Suprapubic skin (tissue), 4 donors: ENCODE measurements around the gene IL36RN. TPM values are rescaled to one million over a fixed set of nuclear protein-coding genes. Genes with fewer than 3 reads are reported as not detected.

Experiments used
- DNase-seq, 2 donors: peaks; one replicate each; pipeline ENCODE4 v3.0.0-alpha.2; 2019; ENCODE audit warnings: low spot score in 2 of 2
- H3K27ac ChIP-seq: fragments of 200-600 bp; sonication (generic); one replicate; pipeline ENCODE4 v1.5.1; 2019
- H3K27me3 ChIP-seq: fragments of 200-600 bp; sonication (generic); one replicate; pipeline ENCODE4 v1.5.1; 2019
- H3K36me3 ChIP-seq: fragments of 200-600 bp; sonication (generic); one replicate; pipeline ENCODE4 v1.5.1; 2019
- H3K4me1 ChIP-seq: fragments of 200-600 bp; sonication (generic); one replicate; pipeline ENCODE4 v1.5.1; 2019
- H3K4me3 ChIP-seq: fragments of 200-600 bp; sonication (generic); one replicate; pipeline ENCODE4 v1.5.1; 2019; ENCODE audit warnings: mild to moderate bottlenecking
- H3K9me3 ChIP-seq: fragments of 200-600 bp; sonication (generic); one replicate; pipeline ENCODE4 v1.5.1; 2019
- EP300 ChIP-seq: sonication (generic); formaldehyde crosslinking; IDR thresholded peaks from one replicate; pipeline ENCODE4 v1.6.1; 2017; ENCODE audit warnings: antibody characterized with exemption
- POLR2A ChIP-seq, 2 donors: fragments of 450-650 bp; IDR thresholded peaks; one replicate each; pipeline ENCODE4 v1.6.1; 2017; ENCODE audit warnings: antibody characterized with exemption in 2 of 2, mild to moderate bottlenecking in 2 of 2, moderate library complexity in 2 of 2
- POLR2AphosphoS5 ChIP-seq, 3 donors: sonication (generic); formaldehyde crosslinking; IDR thresholded peaks; one replicate each; pipeline ENCODE4 v1.6.1; 2017; ENCODE audit warnings: antibody characterized with exemption in 3 of 3
- WGBS: methylation state at CpG from one replicate; pipeline ENCODE4 v1.1.5; 2018; 5-methylcytosine and 5-hydroxymethylcytosine counted together
- total RNA-seq, 4 donors: library from RNA; depleted of rRNA; stranded (reverse); fragments of >200 nt; gene quantifications; one replicate each; pipeline ENCODE4 v1.1.0, GENCODE V29; 2016
- TF ChIP-seq, protein P1 (sequence below), 2 donors: fragments of 200-600 bp in 1 of 2; fragments of 450-650 bp in 1 of 2; sonication (generic) in 1 of 2; IDR thresholded peaks; one replicate each; pipeline ENCODE4 v1.5.1; 2016 to 2019; ENCODE audit warnings: antibody characterized with exemption in 2 of 2, mild to moderate bottlenecking in 1 of 2, moderate library complexity in 1 of 2

The IL36RN gene
- total RNA-seq, 4 donors from 2014 or later: 7.7 to 73.9 (median 37.1) TPM

DNA sequence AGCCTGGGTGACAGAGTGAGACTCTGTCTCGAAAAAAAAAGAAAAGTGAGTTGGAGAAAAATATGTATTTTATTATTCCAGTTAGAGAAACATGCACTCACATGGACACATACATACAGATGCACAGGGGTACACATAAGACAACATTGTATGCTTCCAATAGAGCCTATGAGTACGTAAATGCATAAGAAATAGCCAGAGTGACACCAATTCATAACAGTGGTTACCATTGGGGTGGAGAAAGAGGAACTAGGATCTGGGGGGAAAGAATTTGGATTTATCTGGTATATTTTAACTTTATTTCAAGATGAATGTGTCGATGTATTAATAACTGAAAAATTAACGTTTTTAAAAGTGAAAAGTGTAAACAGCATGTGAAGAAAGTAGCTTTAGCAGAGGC, 37.7 kb upstream of the IL36RN start:
- WGBS: 66% methylated on average over 4 of the region's 4 CpGs
- DNase-seq: no peak
- TF ChIP-seq, protein P1, sequence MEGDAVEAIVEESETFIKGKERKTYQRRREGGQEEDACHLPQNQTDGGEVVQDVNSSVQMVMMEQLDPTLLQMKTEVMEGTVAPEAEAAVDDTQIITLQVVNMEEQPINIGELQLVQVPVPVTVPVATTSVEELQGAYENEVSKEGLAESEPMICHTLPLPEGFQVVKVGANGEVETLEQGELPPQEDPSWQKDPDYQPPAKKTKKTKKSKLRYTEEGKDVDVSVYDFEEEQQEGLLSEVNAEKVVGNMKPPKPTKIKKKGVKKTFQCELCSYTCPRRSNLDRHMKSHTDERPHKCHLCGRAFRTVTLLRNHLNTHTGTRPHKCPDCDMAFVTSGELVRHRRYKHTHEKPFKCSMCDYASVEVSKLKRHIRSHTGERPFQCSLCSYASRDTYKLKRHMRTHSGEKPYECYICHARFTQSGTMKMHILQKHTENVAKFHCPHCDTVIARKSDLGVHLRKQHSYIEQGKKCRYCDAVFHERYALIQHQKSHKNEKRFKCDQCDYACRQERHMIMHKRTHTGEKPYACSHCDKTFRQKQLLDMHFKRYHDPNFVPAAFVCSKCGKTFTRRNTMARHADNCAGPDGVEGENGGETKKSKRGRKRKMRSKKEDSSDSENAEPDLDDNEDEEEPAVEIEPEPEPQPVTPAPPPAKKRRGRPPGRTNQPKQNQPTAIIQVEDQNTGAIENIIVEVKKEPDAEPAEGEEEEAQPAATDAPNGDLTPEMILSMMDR (IDR thresholded peaks at IDR 0.05): no peak
- no peak for TF ChIP-seq POLR2A (IDR thresholded peaks at IDR 0.05)
- TF ChIP-seq EP300: no peak
- no peak for TF ChIP-seq POLR2AphosphoS5 (IDR thresholded peaks at IDR 0.05)
- H3K27ac ChIP-seq: no peak overlapping the region
- H3K27me3 ChIP-seq: peaks cover 24% of the 10 kb centered on the region
- no peak overlapping the region for H3K4me3 ChIP-seq
- H3K36me3 ChIP-seq: no peaks in the 10 kb centered on the region
- no peaks in the 10 kb centered on the region for H3K4me1 ChIP-seq
- H3K9me3 ChIP-seq: no peaks in the 10 kb centered on the region

DNA sequence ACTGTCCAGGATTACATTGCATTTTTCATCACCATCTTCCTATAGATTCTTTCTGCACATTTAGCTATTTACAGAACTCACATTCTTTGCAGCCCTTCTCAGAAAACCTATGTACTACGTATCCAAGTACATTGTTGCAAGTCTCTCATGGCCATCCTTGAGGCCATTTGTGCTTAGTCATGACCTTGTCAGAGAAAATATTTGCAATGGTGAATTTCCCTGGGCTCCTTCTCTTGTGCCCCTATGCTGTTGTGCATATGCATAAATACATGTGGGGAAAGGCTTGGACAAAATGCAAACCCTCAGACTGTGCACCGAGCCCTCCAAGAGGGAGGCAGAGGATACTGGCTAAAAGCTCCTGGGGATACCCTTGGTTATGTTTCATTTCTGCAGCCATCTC, 34.2 kb upstream of the IL36RN start:
- Histone ChIP-seq H3K27ac (no peak overlapping the region), H3K4me1 (no peaks in the 10 kb centered on the region), H3K9me3 (no peaks in the 10 kb centered on the region), H3K36me3 (no peaks in the 10 kb centered on the region), H3K4me3 (no peak overlapping the region), H3K27me3 (peaks cover 37% of the 10 kb centered on the region)
- no peak for DNase-seq
- TF ChIP-seq EP300 (no peak), POLR2AphosphoS5 (IDR thresholded peaks at IDR 0.05) (no peak), POLR2A (IDR thresholded peaks at IDR 0.05) (no peak)
- TF ChIP-seq, protein P1 (IDR thresholded peaks at IDR 0.05): no peak
- WGBS: 89% methylated on average over 2 of the region's 2 CpGs

DNA sequence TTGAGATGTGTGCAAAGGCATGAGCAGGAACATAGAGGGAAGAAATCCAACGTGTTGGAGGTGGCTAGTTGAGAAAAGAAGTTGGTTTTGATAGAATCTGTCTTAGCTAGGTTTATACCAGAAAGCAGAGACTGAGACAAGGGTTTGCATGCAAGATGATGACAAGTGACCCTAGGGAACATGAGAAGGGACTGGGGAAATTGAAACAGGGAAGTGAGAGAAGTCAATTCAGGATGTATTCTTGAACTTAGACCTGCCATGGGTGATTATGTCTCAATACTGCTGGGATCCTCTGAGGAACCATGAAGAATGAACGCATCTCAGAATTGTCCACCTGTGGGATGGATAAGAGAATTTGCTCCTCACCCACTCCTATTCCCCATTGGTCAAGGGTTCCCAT, 33.3 kb upstream of the IL36RN start:
- Histone ChIP-seq H3K4me1 (no peaks in the 10 kb centered on the region), H3K9me3 (no peaks in the 10 kb centered on the region), H3K4me3 (no peak overlapping the region), H3K36me3 (no peaks in the 10 kb centered on the region), H3K27ac (no peak overlapping the region), H3K27me3 (peaks cover 46% of the 10 kb centered on the region)
- 62% methylated on average over 2 of the region's 2 CpGs for WGBS
- no peak for DNase-seq
- TF ChIP-seq POLR2A (IDR thresholded peaks at IDR 0.05) (no peak), POLR2AphosphoS5 (IDR thresholded peaks at IDR 0.05) (no peak), EP300 (no peak)
- TF ChIP-seq, protein P1 (IDR thresholded peaks at IDR 0.05): no peak

DNA sequence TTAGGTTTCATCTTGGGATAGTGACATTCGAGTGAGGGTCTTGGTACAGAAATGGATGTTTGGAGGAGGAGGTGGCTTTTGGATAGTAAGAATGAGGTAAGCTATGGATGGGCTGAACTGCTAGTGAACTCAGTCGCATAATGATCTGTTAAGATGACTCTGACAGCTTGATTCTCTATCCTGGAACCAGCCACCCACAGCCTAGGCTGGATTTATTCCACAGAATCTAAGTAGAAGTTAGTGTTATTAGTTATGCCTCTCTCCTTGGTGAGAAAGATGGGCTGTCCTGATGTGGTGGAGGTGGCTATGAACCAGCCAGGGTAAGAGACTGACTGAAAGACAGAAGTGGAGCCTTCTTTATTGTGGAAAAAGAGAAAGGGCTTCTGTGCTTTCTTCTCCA, 31.3 kb upstream of the IL36RN start:
- H3K4me3 ChIP-seq: no peak overlapping the region
- H3K27me3 ChIP-seq: peaks cover 52% of the 10 kb centered on the region
- DNase-seq: no peak
- no peaks in the 10 kb centered on the region for H3K9me3 ChIP-seq
- H3K27ac ChIP-seq: no peak overlapping the region
- 84% methylated on average over 2 of the region's 2 CpGs for WGBS
- H3K36me3 ChIP-seq: no peaks in the 10 kb centered on the region
- TF ChIP-seq, protein P1 (IDR thresholded peaks at IDR 0.05): no peak
- no peak for TF ChIP-seq EP300
- no peak for TF ChIP-seq POLR2A (IDR thresholded peaks at IDR 0.05)
- TF ChIP-seq POLR2AphosphoS5 (IDR thresholded peaks at IDR 0.05): no peak
- no peaks in the 10 kb centered on the region for H3K4me1 ChIP-seq

DNA sequence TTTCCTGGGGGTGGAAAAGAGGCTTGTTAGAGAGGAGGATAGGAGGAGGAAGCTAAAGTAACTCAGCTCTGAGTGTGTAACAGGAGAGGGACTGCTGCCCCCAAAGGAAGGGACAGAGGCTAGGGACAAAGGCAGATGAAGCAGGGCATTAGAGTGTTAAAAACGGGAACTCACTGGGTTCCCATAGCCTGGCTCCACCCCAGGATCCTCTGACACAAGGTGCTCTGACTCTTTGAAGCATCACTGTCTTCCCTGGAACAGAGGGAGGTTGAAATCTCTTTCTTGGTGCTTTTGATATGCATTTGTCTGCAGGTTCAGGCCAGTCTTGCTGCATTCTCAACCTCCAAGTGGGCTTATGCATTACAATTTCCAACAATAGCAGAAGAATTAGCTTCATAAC, 30.9 kb upstream of the IL36RN start:
- no peaks in the 10 kb centered on the region for H3K4me1 ChIP-seq
- DNase-seq: no peak
- H3K4me3 ChIP-seq: no peak overlapping the region
- 0% methylated on average over 1 of the region's 1 CpG for WGBS
- no peaks in the 10 kb centered on the region for H3K36me3 ChIP-seq
- peaks cover 52% of the 10 kb centered on the region for H3K27me3 ChIP-seq
- TF ChIP-seq EP300: no peak
- no peak for TF ChIP-seq POLR2A (IDR thresholded peaks at IDR 0.05)
- no peak for TF ChIP-seq POLR2AphosphoS5 (IDR thresholded peaks at IDR 0.05)
- TF ChIP-seq, protein P1 (IDR thresholded peaks at IDR 0.05): no peak
- no peak overlapping the region for H3K27ac ChIP-seq
- H3K9me3 ChIP-seq: no peaks in the 10 kb centered on the region
